SK-N-SH (cell line): ENCODE data around the gene KCTD17. TPM values are rescaled to one million over a fixed set of nuclear protein-coding genes. Genes with fewer than 3 reads are reported as not detected.

Experiments
- CTCF ChIA-PET: fragments of 300-600, 350-600 bp; formaldehyde crosslinking; extraction: SDS; loops from one replicate; lab custom pipeline; 2021; lab: Yijun Ruan, JAX
- POLR2A ChIA-PET: fragments of 350-600 bp; sonication (Branson Sonifier 250); formaldehyde crosslinking; extraction: SDS; loops from one replicate; lab custom pipeline; 2020; ENCODE audit warnings: antibody characterized with exemption, inconsistent platforms; lab: Yijun Ruan, JAX
- DNase-seq: peaks from one replicate; pipeline ENCODE4 v3.0.0; 2012
- H2AFZ ChIP-seq: fragments of 200-600 bp; sonication (generic); 2 replicates; pipeline ENCODE4 v1.8.1; 2016; ENCODE audit warnings: antibody characterized with exemption, mild to moderate bottlenecking, low read depth
- H3F3A ChIP-seq: fragments of 200-600 bp; sonication (generic); replicated peaks from 2 replicates; pipeline ENCODE3; 2016; ENCODE audit warnings: antibody characterized with exemption, mild to moderate bottlenecking; ENCODE audit not compliant: insufficient read depth
- H3K27ac ChIP-seq, 2 experiments: fragments of 200-500 bp in 1 of 2; fragments of 200-600 bp in 1 of 2; sonication (Bioruptor generic) in 1 of 2; sonication (generic), shearing (Covaris generic) in 1 of 2; 2 replicates each; pipeline versions ENCODE4 v1.5.1 to v1.6.1; 2014 to 2016; ENCODE audit warnings: low read depth in 2 of 2, inconsistent platforms in 1 of 2, low read length in 1 of 2, mild to moderate bottlenecking in 1 of 2, mixed read lengths in 1 of 2
- H3K27me3 ChIP-seq: fragments of 200-600 bp; sonication (generic), shearing (Covaris generic); 2 replicates; pipeline ENCODE4 v1.6.1; 2016; ENCODE audit warnings: mixed run types; ENCODE audit not compliant: insufficient read depth
- H3K36me3 ChIP-seq, 2 experiments: fragments of 200-500 bp in 1 of 2; fragments of 200-600 bp in 1 of 2; sonication (Bioruptor generic) in 1 of 2; sonication (generic) in 1 of 2; replicated peaks in 1 of 2; 2 replicates each; pipeline versions ENCODE3 to v1.5.1; 2014 to 2016; ENCODE audit warnings: low read length in 1 of 2, mild to moderate bottlenecking in 1 of 2; ENCODE audit not compliant: insufficient read depth in 2 of 2, control insufficient read depth in 1 of 2
- H3K4me1 ChIP-seq, 2 experiments: fragments of 200-500 bp in 1 of 2; fragments of 200-600 bp in 1 of 2; sonication (Bioruptor generic) in 1 of 2; sonication (generic), shearing (Covaris generic) in 1 of 2; 2 replicates each; pipeline versions ENCODE4 v1.5.1 to v1.6.1; 2014 to 2016; ENCODE audit warnings: low read depth in 1 of 2, low read length in 1 of 2, mixed run types in 1 of 2; ENCODE audit not compliant: insufficient read depth in 2 of 2, control insufficient read depth in 1 of 2
- H3K4me2 ChIP-seq: fragments of 200-600 bp; sonication (generic), shearing (Covaris generic); 2 replicates; pipeline ENCODE4 v1.6.1; 2017; ENCODE audit warnings: mixed run types
- H3K4me3 ChIP-seq, 2 experiments: fragments of 200-500 bp in 1 of 2; fragments of 200-600 bp in 1 of 2; sonication (Bioruptor generic) in 1 of 2; sonication (generic), shearing (Covaris generic) in 1 of 2; 2 replicates each; pipeline versions ENCODE4 v1.5.1 to v1.8.1; 2014 to 2016; ENCODE audit warnings: low read depth in 2 of 2, inconsistent platforms in 1 of 2, low read length in 1 of 2, mild to moderate bottlenecking in 1 of 2, mixed read lengths in 1 of 2, moderate library complexity in 1 of 2
- H3K79me2 ChIP-seq: fragments of 200-600 bp; sonication (generic); 2 replicates; pipeline ENCODE4 v1.8.1; 2017; ENCODE audit warnings: mild to moderate bottlenecking; ENCODE audit not compliant: insufficient read depth
- H3K9ac ChIP-seq: fragments of 200-600 bp; sonication (generic); 2 replicates; pipeline ENCODE4 v1.6.1; 2017; ENCODE audit warnings: mixed run types
- H3K9me2 ChIP-seq: fragments of 200-600 bp; sonication (generic); 2 replicates; pipeline ENCODE4 v1.6.1; 2017; ENCODE audit warnings: mixed run types
- H3K9me3 ChIP-seq: fragments of 200-600 bp; sonication (generic); 2 replicates; pipeline ENCODE4 v1.6.1; 2017; ENCODE audit warnings: mixed run types, mild to moderate bottlenecking, moderate library complexity
- H4K20me1 ChIP-seq: fragments of 200-600 bp; sonication (generic); 2 replicates; pipeline ENCODE4 v1.6.1; 2017; ENCODE audit warnings: mild to moderate bottlenecking, mixed run types; ENCODE audit not compliant: insufficient read depth
- CTCF ChIP-seq: fragments of 200-600 bp; sonication (generic); IDR thresholded peaks from 2 replicates; pipeline ENCODE4 v1.6.1; 2017; ENCODE audit warnings: antibody characterized with exemption, mild to moderate bottlenecking, moderate library complexity
- ELF1 ChIP-seq: IDR thresholded peaks from 2 replicates; pipeline ENCODE4 v1.4.0; 2012
- EP300 ChIP-seq, 2 experiments: IDR thresholded peaks; 2 replicates each; pipeline versions ENCODE4 v1.4.0 to v1.6.1; 2012; ENCODE audit warnings: borderline replicate concordance in 1 of 2, low read depth in 1 of 2, low read length in 1 of 2
- EZH2phosphoT487 ChIP-seq: fragments of 200-600 bp; sonication (generic); IDR thresholded peaks from 2 replicates; pipeline ENCODE4 v1.6.1; 2017; ENCODE audit warnings: low read depth, mixed run types, mild to moderate bottlenecking, antibody characterized with exemption, moderate library complexity, borderline replicate concordance
- FOSL2 ChIP-seq: IDR thresholded peaks from 2 replicates; pipeline ENCODE4 v1.4.0; 2012; ENCODE audit warnings: low read depth, mild to moderate bottlenecking, moderate library complexity, borderline replicate concordance
- FOXJ3 ChIP-seq: sonication (generic); formaldehyde crosslinking; IDR thresholded peaks from 2 replicates; pipeline ENCODE4 v1.5.1; 2020; ENCODE audit warnings: mild to moderate bottlenecking, missing genetic modification reagents
- FOXM1 ChIP-seq: IDR thresholded peaks from 2 replicates; pipeline ENCODE4 v1.4.0; 2012; ENCODE audit warnings: low read depth, mild to moderate bottlenecking
- GABPA ChIP-seq: IDR thresholded peaks from 2 replicates; pipeline ENCODE4 v1.4.0; 2012; ENCODE audit warnings: low read depth, mild to moderate bottlenecking
- GATA2 ChIP-seq: sonication (generic); formaldehyde crosslinking; IDR thresholded peaks from 2 replicates; pipeline ENCODE4 v1.5.0; 2020; ENCODE audit warnings: mild to moderate bottlenecking, missing genetic modification reagents
- NRF1 ChIP-seq: IDR thresholded peaks from 2 replicates; pipeline ENCODE4 v1.6.1; 2012; ENCODE audit warnings: low read depth, mild to moderate bottlenecking, low read length
- RCOR1 ChIP-seq: fragments of 150-350 bp; IDR thresholded peaks from 2 replicates; pipeline ENCODE4 v1.6.1; 2017; ENCODE audit warnings: antibody characterized with exemption, low read length
- RFX5 ChIP-seq: IDR thresholded peaks from 2 replicates; pipeline ENCODE4 v1.6.1; 2012; ENCODE audit warnings: mild to moderate bottlenecking, improper control_type of control experiment, low read length
- RXRA ChIP-seq: IDR thresholded peaks from 2 replicates; pipeline ENCODE4 v1.4.0; 2012; ENCODE audit warnings: low read depth, mild to moderate bottlenecking, borderline replicate concordance
- SIN3A ChIP-seq: IDR thresholded peaks from 2 replicates; pipeline ENCODE4 v1.6.1; 2012; ENCODE audit warnings: low read depth, mild to moderate bottlenecking, low read length, moderate library complexity, borderline replicate concordance
- TCF12 ChIP-seq: IDR thresholded peaks from 2 replicates; pipeline ENCODE4 v1.4.0; 2012
- TEAD4 ChIP-seq: IDR thresholded peaks from 2 replicates; pipeline ENCODE4 v1.4.0; 2012; ENCODE audit warnings: mild to moderate bottlenecking, borderline replicate concordance; ENCODE audit not compliant: insufficient read depth
- YY1 ChIP-seq: IDR thresholded peaks from 2 replicates; pipeline ENCODE4 v1.4.0; 2012; ENCODE audit warnings: low read depth, mild to moderate bottlenecking
- WGBS: methylation state at CpG from one replicate; pipeline ENCODE4 v1.1.6; 2017; ENCODE audit warnings: low lambda C conversion rate; 5-methylcytosine and 5-hydroxymethylcytosine counted together
- polyA plus RNA-seq, 3 experiments: library from polyadenylated mRNA; depleted of rRNA; stranded (reverse); fragments of >200 nt; gene quantifications; 2 replicates each; pipeline ENCODE4 v1.2.3, GENCODE V29; 2012
- TF ChIP-seq, protein P1 (sequence below): fragments of 150-350 bp; IDR thresholded peaks from 2 replicates; pipeline ENCODE4 v1.6.1; 2017; ENCODE audit warnings: antibody characterized with exemption, low read length, low read depth, borderline replicate concordance
- TF ChIP-seq, protein P2 (sequence below): IDR thresholded peaks from 2 replicates; pipeline ENCODE4 v1.4.0; 2012; ENCODE audit warnings: low read depth, borderline replicate concordance

Gene KCTD17
- polyA plus RNA-seq, 1 of the 3 experiments (the other 2 are of a cell fraction): 57.8 TPM

DNA sequence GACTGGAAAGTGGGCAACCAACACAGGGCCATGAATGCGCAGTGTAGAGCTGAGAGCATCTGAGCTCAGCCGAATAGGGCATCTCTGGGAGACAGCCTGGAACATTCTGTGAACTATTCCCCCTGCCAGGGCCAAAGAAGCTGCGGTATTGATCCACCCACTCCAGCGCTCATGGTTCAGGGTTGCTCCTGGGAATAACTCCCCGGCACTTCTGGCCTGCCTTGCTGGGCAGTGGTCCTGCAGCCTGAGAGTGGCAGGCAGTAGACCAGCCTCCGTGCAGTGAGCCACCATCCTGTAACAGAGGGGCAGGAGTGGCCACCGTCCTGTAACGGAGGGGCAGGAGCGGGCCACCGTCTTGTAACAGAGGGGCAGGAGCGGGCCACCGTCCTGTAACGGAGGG, 45.8 kb downstream of the KCTD17 start:
- no peak overlapping the region for H3K9ac ChIP-seq
- ChIA-PET CTCF (interaction anchor here (1.0 kb wide), 1 partner anchor 19 kb away, joined by 3 read pairs; no protein-coding TSS in a partner anchor), POLR2A (no interaction called here)
- 61% methylated on average over 6 of the region's 13 CpGs for WGBS
- H3K36me3 ChIP-seq: no peaks in the 10 kb centered on the region
- H3K9me3 ChIP-seq: no peaks in the 10 kb centered on the region
- H3K9me2 ChIP-seq: no peaks in the 10 kb centered on the region
- no peaks in the 10 kb centered on the region for H3F3A ChIP-seq
- TF ChIP-seq SIN3A (no peak), GABPA (no peak), FOXM1 (no peak), GATA2 (CRISPR knock-in tag) (no peak), NRF1 (no peak), YY1 (no peak), RXRA (no peak), FOXJ3 (CRISPR knock-in tag) (no peak), EZH2phosphoT487 (no peak)
- TF ChIP-seq, protein P1, sequence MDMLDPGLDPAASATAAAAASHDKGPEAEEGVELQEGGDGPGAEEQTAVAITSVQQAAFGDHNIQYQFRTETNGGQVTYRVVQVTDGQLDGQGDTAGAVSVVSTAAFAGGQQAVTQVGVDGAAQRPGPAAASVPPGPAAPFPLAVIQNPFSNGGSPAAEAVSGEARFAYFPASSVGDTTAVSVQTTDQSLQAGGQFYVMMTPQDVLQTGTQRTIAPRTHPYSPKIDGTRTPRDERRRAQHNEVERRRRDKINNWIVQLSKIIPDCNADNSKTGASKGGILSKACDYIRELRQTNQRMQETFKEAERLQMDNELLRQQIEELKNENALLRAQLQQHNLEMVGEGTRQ: no peak
- TF ChIP-seq, all 33 proteins: peak for 0
- no peak overlapping the region for H3K4me2 ChIP-seq
- no peaks in the 10 kb centered on the region; a peak in 1 of 4 replicates for H3K4me1 ChIP-seq
- H4K20me1 ChIP-seq: no peaks in the 10 kb centered on the region
- no peak for DNase-seq
- H3K27me3 ChIP-seq: peaks cover 29% of the 10 kb centered on the region; the same call in 1 of the 2 replicates
- no peak overlapping the region for H3K4me3 ChIP-seq
- no peak overlapping the region for H3K27ac ChIP-seq
- no peaks in the 10 kb centered on the region for H3K79me2 ChIP-seq
- no peak overlapping the region for H2AFZ ChIP-seq

DNA sequence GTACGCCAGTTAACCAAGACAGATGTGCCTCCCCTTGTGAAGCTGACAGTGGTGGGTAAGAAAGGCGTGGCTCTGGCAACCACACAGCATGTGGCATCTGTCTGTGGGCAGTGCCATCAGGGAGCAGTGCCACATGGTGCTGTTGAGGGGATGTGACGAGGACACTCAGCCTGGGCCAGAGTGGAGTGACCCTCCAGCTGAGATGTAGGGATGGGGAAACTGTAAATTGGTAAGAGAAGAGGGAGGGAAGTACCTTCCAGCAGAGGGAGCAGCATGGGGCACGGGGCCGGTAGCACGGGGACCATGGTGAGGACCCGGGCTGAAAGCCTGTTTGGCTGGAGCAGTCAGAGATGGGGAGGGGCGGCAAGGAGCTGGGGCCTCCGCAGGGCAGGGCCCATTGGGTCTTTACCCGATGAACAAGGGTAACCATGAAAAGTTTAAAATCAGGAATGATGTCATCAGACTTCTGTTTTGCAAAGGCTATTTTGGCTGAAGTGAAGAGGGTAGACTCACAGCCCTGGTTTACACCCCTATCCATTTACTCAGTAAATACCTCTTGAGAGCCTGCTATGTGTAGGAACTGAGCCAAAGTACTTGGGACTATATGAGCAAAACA, 47.5 kb downstream of the KCTD17 start:
- Histone ChIP-seq H3K4me1 (no peaks in the 10 kb centered on the region; a peak in 1 of 4 replicates), H4K20me1 (no peaks in the 10 kb centered on the region), H3K27ac (no peak overlapping the region), H3K27me3 (peaks cover 29% of the 10 kb centered on the region; the same call in 1 of the 2 replicates)
- 75% methylated on average over 10 of the region's 10 CpGs for WGBS
- ChIA-PET CTCF (interaction anchor here (0.8 to 2.2 kb wide), 2 partner anchors 9 to 99 kb away, joined by 3 to 4 read pairs; no protein-coding TSS in a partner anchor), POLR2A (no interaction called here)
- TF ChIP-seq, protein P2, sequence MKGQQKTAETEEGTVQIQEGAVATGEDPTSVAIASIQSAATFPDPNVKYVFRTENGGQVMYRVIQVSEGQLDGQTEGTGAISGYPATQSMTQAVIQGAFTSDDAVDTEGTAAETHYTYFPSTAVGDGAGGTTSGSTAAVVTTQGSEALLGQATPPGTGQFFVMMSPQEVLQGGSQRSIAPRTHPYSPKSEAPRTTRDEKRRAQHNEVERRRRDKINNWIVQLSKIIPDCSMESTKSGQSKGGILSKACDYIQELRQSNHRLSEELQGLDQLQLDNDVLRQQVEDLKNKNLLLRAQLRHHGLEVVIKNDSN: no peak
- TF ChIP-seq CTCF: no peak
- TF ChIP-seq TCF12: no peak
- TF ChIP-seq ELF1: no peak
- TF ChIP-seq RCOR1: no peak
- TF ChIP-seq FOSL2: no peak
- TF ChIP-seq EP300 (IDR thresholded peaks at IDR 0.05; ENCODE audit: borderline replicate concordance in 1 of 2, low read depth in 1 of 2, low read length in 1 of 2): no peak
- no peak for TF ChIP-seq TEAD4
- TF ChIP-seq RXRA: no peak
- TF ChIP-seq RFX5: no peak
- TF ChIP-seq, all 33 proteins: peak for 0
- no peak overlapping the region for H3K9ac ChIP-seq
- H3K79me2 ChIP-seq: no peaks in the 10 kb centered on the region
- H2AFZ ChIP-seq: no peak overlapping the region
- no peaks in the 10 kb centered on the region for H3K9me3 ChIP-seq
- no peak overlapping the region for H3K4me2 ChIP-seq
- no peaks in the 10 kb centered on the region for H3K36me3 ChIP-seq
- no peaks in the 10 kb centered on the region for H3K9me2 ChIP-seq
- no peak overlapping the region for H3K4me3 ChIP-seq
- DNase-seq: no peak
- H3F3A ChIP-seq: no peaks in the 10 kb centered on the region
